ENCODE results near the gene MT1A.

DNA sequence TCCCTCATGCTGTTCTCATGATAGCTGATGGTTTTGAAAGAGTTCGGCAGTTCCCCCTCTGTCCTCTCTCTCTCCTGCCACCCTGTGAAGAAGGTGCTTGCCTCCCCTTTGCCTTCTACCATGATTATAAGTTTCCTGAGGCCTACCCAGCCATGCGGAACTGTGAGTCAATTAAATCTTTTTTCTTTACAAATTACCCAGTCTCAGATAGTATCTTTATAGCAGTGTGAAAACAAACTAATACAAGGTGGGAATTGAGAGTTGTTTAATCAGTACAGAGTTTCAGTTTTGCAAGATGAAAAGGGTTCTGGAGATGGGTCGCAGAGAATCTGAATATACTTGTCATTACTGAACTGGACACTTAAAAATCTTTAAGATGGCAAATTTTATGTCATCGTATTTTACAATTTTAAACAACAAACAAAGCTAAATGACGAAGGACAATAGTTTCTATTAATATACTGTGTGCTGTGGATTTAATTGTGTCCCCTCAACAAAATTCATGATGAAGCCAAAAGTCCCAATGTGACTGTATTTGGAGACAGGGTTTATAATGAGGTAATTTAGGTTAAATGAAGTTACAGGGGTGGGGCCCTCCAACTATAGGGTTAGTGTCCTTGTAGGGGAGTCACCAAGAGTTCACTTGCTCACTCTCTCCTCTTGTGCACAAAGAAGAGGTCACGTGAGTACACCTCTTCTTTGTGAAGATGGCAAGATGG is 44.7 kb upstream of the MT1A start:
- TF ChIP-seq CTCF (IDR thresholded peaks at IDR 0.05) (no peak), POLR2A (IDR thresholded peaks at IDR 0.05) (no peak)

Measured in thyroid gland (tissue), 4 donors.